Measurements from ENCODE around the gene MDM1. TPM values are rescaled to one million over a fixed set of nuclear protein-coding genes. Genes with fewer than 3 reads are reported as not detected.

MDM1 gene
- total RNA-seq, 1 experiment from 2014 or later: 10.6 TPM

DNA sequence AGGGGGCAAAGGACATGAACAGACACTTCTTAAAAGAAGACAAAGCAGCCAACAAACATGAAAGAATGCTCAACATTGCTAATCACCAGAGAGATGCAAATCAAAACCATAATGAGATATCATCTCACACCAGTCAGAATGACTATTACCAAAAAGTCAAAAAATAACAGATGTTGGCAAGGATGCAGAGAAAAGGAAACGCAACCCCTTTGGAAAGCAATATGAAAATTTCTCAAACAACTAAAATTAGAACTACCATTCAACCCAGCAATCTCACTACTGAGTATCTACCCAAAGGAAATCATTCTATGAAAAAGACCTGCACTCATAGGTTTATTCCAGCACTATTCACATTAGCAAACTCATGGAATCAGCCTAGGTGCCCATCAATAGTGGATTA, 25.6 kb downstream of the MDM1 start:
- H2BK5ac ChIP-seq (ENCODE audit: insufficient read length, low read length): no peak overlapping the region
- H3K79me2 ChIP-seq (ENCODE audit: insufficient read depth, low read length): no peaks in the 10 kb centered on the region
- no peak for DNase-seq
- H3K79me1 ChIP-seq (ENCODE audit: insufficient read depth, low read depth, low read length, poor library complexity, severe bottlenecking): no peaks in the 10 kb centered on the region
- no peak overlapping the region for H3K27ac Mint-ChIP-seq
- H3K27ac ChIP-seq (ENCODE audit: insufficient read length, low read depth, low read length): no peak overlapping the region
- H2BK120ac ChIP-seq (ENCODE audit: low read depth, low read length, poor library complexity, severe bottlenecking): no peak overlapping the region
- no peaks in the 10 kb centered on the region for H3K4me1 ChIP-seq (ENCODE audit: insufficient read depth, low read length)
- H3K9ac ChIP-seq (ENCODE audit: extremely low read depth, insufficient read length, low read length): no peak overlapping the region
- H2BK20ac ChIP-seq (ENCODE audit: low read depth, low read length, poor library complexity, severe bottlenecking): no peak overlapping the region
- TF ChIP-seq CTCF (conservative IDR thresholded peaks at IDR 0.05): no peak
- no peak overlapping the region for H3K56ac ChIP-seq (ENCODE audit: insufficient read length, low read depth, low read length)
- no peak overlapping the region for H3K18ac ChIP-seq (ENCODE audit: insufficient read length, low read depth, low read length)
- no CpG with 5 or more reads among the region's 1 CpG for WGBS (ENCODE audit: extremely low coverage, insufficient read length, low lambda C conversion rate)
- no peaks in the 10 kb centered on the region for H3K4me1 Mint-ChIP-seq
- H3K4ac ChIP-seq (ENCODE audit: low read depth, low read length): no peak overlapping the region
- no peak overlapping the region for H2AK5ac ChIP-seq (ENCODE audit: insufficient read length, low read length)
- H2BK15ac ChIP-seq (ENCODE audit: low read depth, low read length): no peak overlapping the region
- no peak overlapping the region for H4K91ac ChIP-seq (ENCODE audit: insufficient read length, low read depth, low read length)
- H3K23ac ChIP-seq (ENCODE audit: insufficient read length, low read depth, low read length): no peak overlapping the region
- no peak overlapping the region for H3K14ac ChIP-seq (ENCODE audit: insufficient read depth, low read length)
- H3K9me3 ChIP-seq (ENCODE audit: control insufficient read depth, low read depth, low read length): no peaks in the 10 kb centered on the region
- no peak overlapping the region for H3K4me3 Mint-ChIP-seq
- no peak overlapping the region for H2BK12ac ChIP-seq (ENCODE audit: insufficient read length, low read depth, low read length)
- no peaks in the 10 kb centered on the region for H3K27me3 ChIP-seq (ENCODE audit: insufficient read depth, low read length)
- H3K27me3 Mint-ChIP-seq (ENCODE audit: low read depth): no peaks in the 10 kb centered on the region
- H3T11ph ChIP-seq (ENCODE audit: low read length): no peak overlapping the region
- H4K8ac ChIP-seq (replicated peaks; ENCODE audit: insufficient read length, low read depth, low read length): no peak overlapping the region
- H3K36me3 Mint-ChIP-seq (ENCODE audit: insufficient read depth in 1 of 3, low read depth in 3 of 3): peaks cover 5 to 16% (median 15%) of the 10 kb centered on the region in 3 experiments; a peak in 6 of 7 replicates
- H3K9me3 Mint-ChIP-seq: no peaks in the 10 kb centered on the region
- no peak overlapping the region for H4K5ac ChIP-seq (ENCODE audit: insufficient read length, low read depth, low read length)
- no peaks in the 10 kb centered on the region for H4K20me1 ChIP-seq (ENCODE audit: control insufficient read depth, insufficient read depth, insufficient read length)
- no peaks in the 10 kb centered on the region for H3K23me2 ChIP-seq (ENCODE audit: insufficient read length, low read depth, low read length, poor library complexity, severe bottlenecking)
- H2AFZ ChIP-seq (ENCODE audit: low read length): no peak overlapping the region
- H3K4me2 ChIP-seq (ENCODE audit: insufficient read depth, insufficient read length, low read length): no peak overlapping the region

Data from H9 (cell line).